SK-N-SH treated with all-trans-retinoic acid at 6 μM for 48 hours (cell line): ENCODE results near the gene DBP.

Source experiments
- ARNTL ChIP-seq: fragments of 450-650 bp; formaldehyde crosslinking; IDR thresholded peaks from 2 replicates; pipeline ENCODE4 v1.5.0; 2020; ENCODE audit warnings: low read depth, mild to moderate bottlenecking, moderate library complexity, borderline replicate concordance
- CREB5 ChIP-seq: fragments of 250-450 bp; sonication (Bioruptor Pico); IDR thresholded peaks from 2 replicates; pipeline ENCODE4 v1.5.1; 2020; ENCODE audit warnings: low read depth, mild to moderate bottlenecking, moderate library complexity
- CSRNP3 ChIP-seq: fragments of 250-450 bp; sonication (Bioruptor Pico); IDR thresholded peaks from 2 replicates; pipeline ENCODE4 v1.5.1; 2021; ENCODE audit warnings: mild to moderate bottlenecking, moderate library complexity
- ISL1 ChIP-seq: fragments of 250-450 bp; sonication (Bioruptor Pico); IDR thresholded peaks from 2 replicates; pipeline ENCODE4 v2.1.2; 2022; ENCODE audit warnings: mild to moderate bottlenecking, moderate library complexity
- OSR1 ChIP-seq: fragments of 250-450 bp; sonication (Bioruptor Pico); IDR thresholded peaks from 2 replicates; pipeline ENCODE4 v1.8.0; 2022; ENCODE audit warnings: moderate library complexity, mild to moderate bottlenecking, inconsistent platforms
- PATZ1 ChIP-seq: fragments of 250-450 bp; sonication (Bioruptor Pico); IDR thresholded peaks from 2 replicates; pipeline ENCODE4 v1.8.0; 2020; ENCODE audit warnings: mild to moderate bottlenecking, moderate library complexity, borderline replicate concordance
- TCF4 ChIP-seq: fragments of 250-450 bp; sonication (Bioruptor Pico); IDR thresholded peaks from 2 replicates; pipeline ENCODE4 v1.8.0; 2021; ENCODE audit warnings: mild to moderate bottlenecking, moderate library complexity, borderline replicate concordance
- TOX ChIP-seq: fragments of 250-450 bp; sonication (Bioruptor Pico); IDR thresholded peaks from 2 replicates; pipeline ENCODE4 v1.8.0; 2021; ENCODE audit warnings: mild to moderate bottlenecking, moderate library complexity, borderline replicate concordance
- ZC3H10 ChIP-seq: fragments of 250-450 bp; sonication (Bioruptor Pico); IDR thresholded peaks from 2 replicates; pipeline ENCODE4 v1.5.1; 2021; ENCODE audit warnings: mild to moderate bottlenecking, moderate library complexity
- ZFP3 ChIP-seq: fragments of 250-450 bp; sonication (Bioruptor Pico); IDR thresholded peaks from 2 replicates; pipeline ENCODE4 v1.5.0; 2020; ENCODE audit warnings: mild to moderate bottlenecking, moderate library complexity
- ZFP30 ChIP-seq: fragments of 450-650 bp; formaldehyde crosslinking; IDR thresholded peaks from 2 replicates; pipeline ENCODE4 v1.5.0; 2022; ENCODE audit warnings: mild to moderate bottlenecking, moderate library complexity

- TF ChIP-seq ARNTL (no peak), ISL1 (no peak), ZFP30 (CRISPR knock-in tag) (no peak), CREB5 (CRISPR knock-in tag) (no peak), PATZ1 (CRISPR knock-in tag) (no peak), CSRNP3 (CRISPR knock-in tag) (no peak), ZC3H10 (CRISPR knock-in tag) (no peak), TOX (CRISPR knock-in tag) (no peak), ZFP3 (no peak), TCF4 (CRISPR knock-in tag) (no peak), OSR1 (CRISPR knock-in tag) (no peak)
Observed at GRCh38 chr19:48670699-48671445, 33.7 kb upstream of the DBP start.
